Neural progenitor cell (in vitro differentiated cells): Measurements from ENCODE around the gene BEND7.

ENCODE experiments used
- EZH2 ChIP-seq: fragments of 200-600 bp; sonication (generic); IDR thresholded peaks from 2 replicates; pipeline ENCODE4 v1.6.1; 2017; ENCODE audit warnings: antibody characterized with exemption, mild to moderate bottlenecking, moderate library complexity
- TF ChIP-seq, protein P1 (sequence below): fragments of 200-600 bp; sonication (generic); IDR thresholded peaks from 2 replicates; pipeline ENCODE4 v1.5.1; 2017; ENCODE audit warnings: antibody characterized with exemption, mild to moderate bottlenecking

DNA sequence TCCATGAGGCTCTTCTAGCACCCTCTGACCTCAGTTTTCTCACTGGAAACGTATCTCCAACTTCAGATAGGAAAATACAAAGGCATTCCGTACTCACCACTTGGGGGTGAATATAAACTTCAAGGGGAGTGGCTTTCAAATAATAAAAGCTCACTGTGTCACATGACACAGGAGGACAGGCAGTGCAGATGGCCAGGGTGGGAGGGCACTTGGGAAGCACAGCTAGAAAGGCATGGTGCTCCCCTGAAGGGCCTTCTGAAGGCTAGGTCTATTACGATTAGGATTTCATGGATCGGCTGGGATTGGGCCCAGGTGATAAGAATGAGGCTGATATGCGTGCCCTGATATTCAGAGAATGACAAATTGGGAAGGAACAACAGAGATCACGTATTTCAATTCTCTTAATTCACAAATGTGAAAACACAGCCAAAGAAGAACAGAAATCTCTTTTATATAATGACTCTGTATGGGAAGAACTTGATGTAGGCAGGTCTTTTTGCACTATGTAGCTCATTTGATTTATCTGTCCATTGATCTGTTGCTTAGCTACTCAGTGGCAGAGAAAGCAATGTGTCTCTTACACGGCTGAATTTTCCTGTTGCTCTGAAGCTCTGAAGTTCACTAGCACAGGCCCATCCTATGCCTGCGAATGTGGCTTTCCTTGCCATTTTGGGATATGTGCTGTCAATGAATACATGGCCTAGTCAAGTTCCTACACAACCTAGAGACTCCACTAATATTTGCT lies 83.0 kb downstream of the BEND7 start:
- no peak for TF ChIP-seq EZH2
- TF ChIP-seq, protein P1, sequence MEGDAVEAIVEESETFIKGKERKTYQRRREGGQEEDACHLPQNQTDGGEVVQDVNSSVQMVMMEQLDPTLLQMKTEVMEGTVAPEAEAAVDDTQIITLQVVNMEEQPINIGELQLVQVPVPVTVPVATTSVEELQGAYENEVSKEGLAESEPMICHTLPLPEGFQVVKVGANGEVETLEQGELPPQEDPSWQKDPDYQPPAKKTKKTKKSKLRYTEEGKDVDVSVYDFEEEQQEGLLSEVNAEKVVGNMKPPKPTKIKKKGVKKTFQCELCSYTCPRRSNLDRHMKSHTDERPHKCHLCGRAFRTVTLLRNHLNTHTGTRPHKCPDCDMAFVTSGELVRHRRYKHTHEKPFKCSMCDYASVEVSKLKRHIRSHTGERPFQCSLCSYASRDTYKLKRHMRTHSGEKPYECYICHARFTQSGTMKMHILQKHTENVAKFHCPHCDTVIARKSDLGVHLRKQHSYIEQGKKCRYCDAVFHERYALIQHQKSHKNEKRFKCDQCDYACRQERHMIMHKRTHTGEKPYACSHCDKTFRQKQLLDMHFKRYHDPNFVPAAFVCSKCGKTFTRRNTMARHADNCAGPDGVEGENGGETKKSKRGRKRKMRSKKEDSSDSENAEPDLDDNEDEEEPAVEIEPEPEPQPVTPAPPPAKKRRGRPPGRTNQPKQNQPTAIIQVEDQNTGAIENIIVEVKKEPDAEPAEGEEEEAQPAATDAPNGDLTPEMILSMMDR: no peak
